GM21423 (cell line): ENCODE data around the gene MROH2B.

Experiments used
- ATAC-seq: cut with Tn5 transposase; IDR thresholded peaks from one replicate; pipeline ENCODE4 v1.9.1; 2021; ENCODE audit warnings: mild to moderate bottlenecking, moderate library complexity; ENCODE audit not compliant: unreplicated experiment

Gene MROH2B

DNA sequence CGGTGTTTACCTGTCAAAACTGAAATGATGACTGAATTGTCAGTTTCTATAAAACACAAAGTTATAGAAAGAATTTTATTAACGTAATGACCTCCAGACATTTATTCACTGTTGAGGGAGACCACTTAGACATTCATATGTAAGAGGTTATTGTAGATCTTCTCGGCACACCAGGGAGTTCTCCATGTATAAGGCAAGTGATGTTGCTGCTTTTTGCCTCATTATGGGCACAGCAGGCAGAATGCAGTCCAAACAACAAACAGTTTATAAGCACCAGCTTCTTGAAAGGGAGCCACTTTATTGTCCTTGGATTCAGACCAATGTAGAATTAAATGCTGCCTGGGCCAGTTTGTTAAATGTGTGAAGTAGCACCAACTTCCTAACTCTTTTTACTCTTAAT, 95.1 kb downstream of the MROH2B start:
- ATAC-seq, result no peak

DNA sequence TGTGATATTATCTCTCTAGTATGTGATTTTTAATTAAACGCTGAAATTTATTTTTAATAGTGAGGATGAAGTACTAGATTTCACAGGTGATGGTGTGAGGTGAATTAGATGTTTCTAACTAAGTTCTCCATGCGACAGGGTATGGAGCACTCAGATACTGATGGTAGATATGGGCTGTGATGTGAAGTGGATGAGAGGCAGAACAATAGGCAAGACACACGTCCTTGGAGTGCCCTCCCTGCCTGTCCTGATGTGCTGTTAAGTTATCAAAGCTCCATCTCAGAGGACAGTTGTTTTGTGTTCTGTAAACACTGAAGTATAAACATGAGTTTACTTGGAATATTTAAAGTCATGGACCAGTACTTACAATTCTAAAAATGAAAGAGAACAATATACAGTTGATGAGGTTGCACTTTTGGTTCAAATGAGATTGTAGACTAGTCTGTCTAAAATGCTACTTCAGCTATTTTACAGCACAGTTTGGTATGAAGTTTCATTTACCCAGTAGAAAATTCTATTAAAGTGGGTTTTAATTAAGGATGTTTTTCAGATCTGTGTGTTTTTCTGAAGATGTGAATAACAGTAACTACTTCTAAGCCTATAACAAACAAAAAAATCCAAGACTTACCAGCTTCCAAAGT, 97.7 kb downstream of the MROH2B start:
- no peak for ATAC-seq

DNA sequence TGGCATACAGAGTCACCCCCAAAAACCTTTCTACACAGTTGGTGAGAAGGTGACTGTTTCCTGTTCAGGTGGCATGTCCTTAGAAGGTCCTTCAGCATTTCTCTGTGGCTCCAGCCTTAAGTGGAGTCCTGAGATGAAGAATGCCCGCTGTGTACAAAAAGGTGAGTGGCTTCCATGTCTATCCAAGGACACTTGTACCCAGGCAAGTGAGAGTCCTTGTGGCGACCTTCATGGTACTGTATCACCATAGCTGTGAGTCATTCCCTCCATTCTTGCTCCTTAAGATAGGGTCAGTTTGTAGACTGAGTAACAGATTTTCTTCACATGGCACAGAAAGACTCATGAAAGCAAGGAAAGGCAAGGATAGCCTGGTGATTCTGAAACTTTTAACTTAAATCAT, 98.7 kb downstream of the MROH2B start:
- ATAC-seq, result no peak

DNA sequence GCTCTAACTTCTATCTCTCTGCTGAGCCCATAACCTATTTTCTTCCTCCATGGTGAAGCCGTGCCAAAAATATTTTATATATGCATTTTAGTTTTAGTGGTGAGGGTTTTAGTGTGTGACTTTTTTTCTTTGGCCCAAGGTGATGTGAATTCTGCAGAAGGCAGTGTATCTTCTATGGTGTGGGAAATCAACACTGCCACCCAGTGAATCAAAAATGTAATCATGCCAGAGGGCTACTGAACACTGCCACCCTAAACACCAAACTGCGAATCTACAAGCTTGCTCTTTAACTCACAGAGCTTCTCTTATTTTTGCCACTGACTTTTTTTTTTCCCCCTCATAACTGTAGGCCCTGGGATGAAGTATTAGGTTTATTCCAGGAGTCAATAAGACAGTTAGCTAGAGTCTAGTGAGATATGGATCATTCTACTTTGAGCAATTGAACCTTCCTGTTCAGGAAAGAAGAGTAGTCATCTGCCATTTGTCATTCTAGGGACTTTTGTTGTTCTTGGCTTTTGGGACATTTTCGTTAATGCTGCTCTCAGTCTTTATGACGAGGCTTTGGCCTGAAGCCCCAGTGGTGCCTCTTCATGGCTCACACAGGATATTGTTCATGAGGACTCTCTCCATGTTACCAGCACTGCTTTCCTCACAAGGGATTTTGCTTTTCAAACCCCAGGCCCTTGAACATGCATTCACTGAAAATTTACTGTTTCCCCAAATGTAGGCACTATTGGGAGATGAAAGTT, 108.8 kb downstream of the MROH2B start:
- ATAC-seq, result no peak

DNA sequence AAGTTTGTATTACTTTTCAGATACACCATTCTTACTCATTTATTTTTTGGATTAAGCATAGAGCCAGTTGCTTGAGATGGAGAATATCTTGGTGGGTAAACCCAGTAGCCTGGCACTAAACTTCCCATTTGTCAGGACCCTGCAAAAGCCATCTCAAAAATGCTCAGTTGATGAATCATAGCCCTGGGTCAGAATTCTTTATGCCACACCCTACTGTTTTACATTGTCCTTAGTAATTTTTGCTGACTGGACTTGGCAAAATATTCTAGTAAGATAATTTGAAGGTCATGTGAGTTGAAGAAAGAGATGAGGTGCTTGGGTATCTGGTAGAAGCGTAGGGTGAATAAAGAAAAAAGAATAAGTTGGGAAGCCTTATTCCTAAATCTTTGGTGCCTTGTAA, 111.1 kb downstream of the MROH2B start:
- no peak for ATAC-seq

DNA sequence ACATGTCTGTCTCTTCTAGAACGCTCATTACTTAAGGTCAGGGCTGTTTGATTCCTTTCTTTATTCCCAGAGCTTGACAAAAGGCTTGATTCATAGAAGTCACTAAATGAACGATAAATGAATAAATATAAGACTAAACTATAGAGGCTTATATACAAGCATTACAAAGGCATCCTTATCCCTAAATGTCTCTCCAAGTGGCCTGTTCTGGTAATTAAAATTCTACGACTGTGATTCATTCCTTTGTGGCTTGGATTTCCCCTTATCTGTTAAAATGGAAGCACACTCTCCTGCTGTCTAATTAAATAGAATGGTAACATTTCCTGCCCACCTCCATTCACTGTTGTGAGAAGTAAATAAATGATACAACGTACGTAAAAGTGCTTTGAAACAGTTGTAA, 112.3 kb downstream of the MROH2B start:
- ATAC-seq, result no peak

DNA sequence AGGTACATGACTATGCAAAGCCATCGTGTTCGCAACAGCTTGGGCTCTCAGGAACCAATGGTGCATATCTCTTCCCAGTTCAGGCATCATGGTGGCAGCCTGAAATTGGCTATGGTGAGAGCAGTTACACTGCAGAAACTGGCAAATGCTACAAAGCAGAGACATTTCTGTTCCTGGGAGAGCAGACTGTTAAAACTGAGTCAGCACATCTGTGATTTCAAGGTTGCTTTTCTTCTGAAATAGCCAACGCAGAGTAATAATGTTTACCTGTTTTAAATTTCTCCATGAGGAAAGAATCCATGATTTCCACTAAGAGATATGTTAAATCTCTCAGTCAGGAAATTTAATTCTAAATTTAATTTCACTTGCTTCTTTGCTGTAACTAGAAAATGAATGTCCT, 114.1 kb downstream of the MROH2B start:
- no peak for ATAC-seq

DNA sequence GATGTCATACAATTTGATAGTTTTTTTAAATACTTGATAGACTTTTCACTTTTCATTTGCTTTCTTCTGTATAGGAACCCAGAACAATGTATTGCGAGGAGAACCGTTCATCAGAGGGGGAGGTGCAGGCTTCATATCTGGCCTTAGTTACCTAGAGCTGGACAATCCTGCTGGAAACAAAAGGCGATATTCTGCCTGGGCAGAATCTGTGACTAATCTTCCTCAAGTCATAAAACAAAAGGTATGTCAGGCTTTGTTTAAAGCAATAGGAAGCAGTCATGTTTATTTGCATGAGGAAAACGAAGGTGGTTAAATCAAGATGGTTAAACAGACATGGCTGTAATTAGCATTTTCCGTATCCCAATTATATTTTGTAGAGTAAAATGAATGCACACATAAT, 115.8 kb downstream of the MROH2B start:
- ATAC-seq, result no peak
